Osteoblast (primary cell): ENCODE data around the gene ADAM17. TPM values are rescaled to one million over a fixed set of nuclear protein-coding genes. Genes with fewer than 3 reads are reported as not detected.

Experiments used
- DNase-seq: peaks from one replicate; pipeline ENCODE4 v3.0.0; 2011; ENCODE audit warnings: low spot score, mixed read lengths; ENCODE audit not compliant: insufficient read length; ENCODE audit errors: missing footprints
- H2AFZ ChIP-seq: 2 replicates; pipeline ENCODE4 v1.6.0; 2011; ENCODE audit warnings: mild to moderate bottlenecking, low read length
- H3K27ac ChIP-seq: 2 replicates; pipeline ENCODE4 v1.5.1; 2011; ENCODE audit warnings: mild to moderate bottlenecking, low read depth, low read length, moderate library complexity
- H3K27me3 ChIP-seq: 2 replicates; pipeline ENCODE4 v1.6.0; 2012; ENCODE audit warnings: mild to moderate bottlenecking, control low read depth, inconsistent platforms, low read length, moderate library complexity; ENCODE audit not compliant: insufficient read depth
- H3K36me3 ChIP-seq: 2 replicates; pipeline ENCODE4 v1.5.1; 2011; ENCODE audit warnings: mild to moderate bottlenecking, low read length, control low read depth, moderate library complexity; ENCODE audit not compliant: insufficient read depth
- H3K4me1 ChIP-seq: 2 replicates; pipeline ENCODE4 v1.5.1; 2011; ENCODE audit warnings: mild to moderate bottlenecking, low read length, control low read depth, moderate library complexity; ENCODE audit not compliant: insufficient read depth
- H3K4me2 ChIP-seq: 2 replicates; pipeline ENCODE4 v1.6.0; 2011; ENCODE audit warnings: mild to moderate bottlenecking, low read length; ENCODE audit not compliant: insufficient read depth
- H3K4me3 ChIP-seq: fragments of 200-600 bp; sonication (generic); 3 replicates; pipeline ENCODE4 v1.5.1; 2012; ENCODE audit warnings: mild to moderate bottlenecking, low read length, inconsistent platforms; ENCODE audit not compliant: insufficient read depth
- H3K79me2 ChIP-seq: 2 replicates; pipeline ENCODE4 v1.6.0; 2012; ENCODE audit warnings: mild to moderate bottlenecking, low read length, control low read depth, inconsistent platforms; ENCODE audit not compliant: insufficient read depth
- H3K9me3 ChIP-seq: 2 replicates; pipeline ENCODE4 v1.5.1; 2011; ENCODE audit warnings: low read depth, low read length, control low read depth
- H4K20me1 ChIP-seq: 2 replicates; pipeline ENCODE4 v1.6.0; 2012; ENCODE audit warnings: mild to moderate bottlenecking, low read length, control low read depth; ENCODE audit not compliant: insufficient read depth
- CTCF ChIP-seq: IDR thresholded peaks from 2 replicates; pipeline ENCODE4 v1.5.1; 2011; ENCODE audit warnings: mild to moderate bottlenecking, low read depth, low read length, moderate library complexity; ENCODE audit errors: extremely low read depth
- total RNA-seq: library from RNA; depleted of rRNA; stranded (reverse); fragments of >200 nt; gene quantifications from 2 replicates; pipeline ENCODE4 v1.2.3, GENCODE V29; 2012

The ADAM17 gene
- total RNA-seq, 1 donor, result 69.1 TPM

- Histone ChIP-seq H3K4me2 (no peak overlapping the region), H3K4me3 (no peak overlapping the region), H3K4me1 (peaks cover 4% of the 10 kb centered on the region), H4K20me1 (no peaks in the 10 kb centered on the region), H3K79me2 (no peaks in the 10 kb centered on the region), H2AFZ (no peak overlapping the region), H3K9me3 (no peaks in the 10 kb centered on the region), H3K27ac (no peak overlapping the region), H3K27me3 (no peaks in the 10 kb centered on the region), H3K36me3 (peaks cover 25% of the 10 kb centered on the region)
- no peak for TF ChIP-seq CTCF
- DNase-seq, result no peak
Measured at GRCh38 chr2:9460441-9461017, 95.1 kb downstream of the ADAM17 start.

DNA sequence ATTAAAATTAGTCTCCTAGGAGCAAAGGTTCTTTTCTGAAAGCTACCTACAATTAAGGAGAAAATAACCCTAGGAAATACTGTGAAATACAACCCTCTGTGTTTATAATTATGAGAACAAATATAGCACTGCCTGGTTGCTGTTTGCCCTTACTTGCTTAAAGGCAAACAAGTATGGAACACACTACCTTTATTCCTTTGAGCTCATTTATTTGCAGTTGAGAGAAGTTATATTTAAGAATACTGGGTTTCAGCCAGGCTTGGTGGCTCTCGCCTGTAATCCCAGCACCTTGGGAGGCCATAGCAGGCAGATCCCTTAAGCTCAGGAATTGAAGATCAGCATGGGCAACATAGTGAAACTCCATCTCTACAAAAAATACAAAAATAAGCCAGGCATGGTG lies 104.4 kb downstream of the ADAM17 start:
- Histone ChIP-seq H3K4me1 (no peaks in the 10 kb centered on the region), H3K27ac (no peak overlapping the region), H3K27me3 (no peaks in the 10 kb centered on the region), H3K4me3 (no peak overlapping the region), H3K79me2 (no peaks in the 10 kb centered on the region), H3K36me3 (peaks cover 31% of the 10 kb centered on the region), H4K20me1 (no peaks in the 10 kb centered on the region), H3K9me3 (no peaks in the 10 kb centered on the region), H3K4me2 (no peak overlapping the region), H2AFZ (no peak overlapping the region)
- TF ChIP-seq CTCF, result no peak
- no peak for DNase-seq

DNA sequence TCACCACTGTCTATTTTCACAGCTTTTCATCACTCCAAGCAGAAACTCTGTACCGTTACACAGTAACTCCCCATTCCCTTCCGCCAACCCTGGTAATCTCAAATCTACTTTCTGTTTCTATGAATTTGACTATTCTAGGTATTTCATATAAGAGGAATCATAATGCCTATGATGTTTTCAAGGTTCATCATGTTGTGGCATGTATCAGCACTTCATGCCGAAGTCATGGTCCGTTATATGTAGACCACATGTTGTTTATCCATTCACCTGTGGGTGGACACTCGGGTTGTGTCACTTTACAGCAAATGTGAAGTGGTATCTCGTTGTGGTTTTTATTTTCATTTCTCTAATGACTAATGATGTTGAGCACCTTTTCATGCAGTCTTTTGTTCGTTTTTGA lies 110.5 kb downstream of the ADAM17 start:
- H3K36me3 ChIP-seq, result peaks cover 50% of the 10 kb centered on the region
- DNase-seq, result no peak

DNA sequence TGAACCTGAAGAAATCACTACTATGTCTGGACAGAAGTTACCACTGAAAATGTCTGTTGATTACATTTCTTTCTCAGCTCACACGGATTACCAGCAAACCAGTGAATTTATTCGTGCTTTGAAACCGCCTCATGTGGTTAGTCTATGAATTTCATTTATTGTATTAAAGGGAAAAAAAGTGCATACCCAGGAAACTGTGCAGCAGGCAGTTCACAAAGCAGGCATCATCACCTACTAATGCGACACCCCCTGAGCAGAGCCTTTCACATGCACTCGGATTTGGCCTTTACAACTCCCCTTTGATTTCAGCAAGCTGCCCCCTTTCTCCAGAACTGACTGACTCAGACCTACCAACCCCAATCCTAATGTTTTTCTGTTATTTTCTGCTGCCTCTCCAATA lies 112.1 kb downstream of the ADAM17 start:
- Histone ChIP-seq H3K4me3 (no peak overlapping the region), H3K36me3 (peaks cover 48% of the 10 kb centered on the region), H2AFZ (no peak overlapping the region), H3K27me3 (no peaks in the 10 kb centered on the region), H4K20me1 (no peaks in the 10 kb centered on the region), H3K79me2 (no peaks in the 10 kb centered on the region), H3K9me3 (no peaks in the 10 kb centered on the region), H3K27ac (no peak overlapping the region), H3K4me1 (peaks cover 19% of the 10 kb centered on the region), H3K4me2 (no peak overlapping the region)
- no peak for DNase-seq
- no peak for TF ChIP-seq CTCF

More for the DNA sequence above, 110.5 kb downstream of the ADAM17 start:
- no peaks in the 10 kb centered on the region for H3K79me2 ChIP-seq
- H3K27me3 ChIP-seq, result no peaks in the 10 kb centered on the region
- H3K27ac ChIP-seq, result no peak overlapping the region
- H3K9me3 ChIP-seq, result no peaks in the 10 kb centered on the region
- no peak for TF ChIP-seq CTCF
- peaks cover 12% of the 10 kb centered on the region for H3K4me1 ChIP-seq
- no peak overlapping the region for H3K4me3 ChIP-seq
- no peaks in the 10 kb centered on the region for H4K20me1 ChIP-seq
- no peak overlapping the region for H2AFZ ChIP-seq
- H3K4me2 ChIP-seq, result no peak overlapping the region
